KOPT-K1 (cell line): ENCODE data around the gene BATF3.
"Not testable (repeated sequence)": the region's sequence is repeated elsewhere in the genome, so short reads cannot be mapped to it uniquely, and the experiment has no call there.

Experiments
- H3K27ac ChIP-seq: fragments of 200-600 bp; sonication (generic); 2 replicates; pipeline ENCODE4 v1.5.1; 2016; ENCODE audit warnings: antibody characterized with exemption, mild to moderate bottlenecking, low read depth, low read length; ENCODE audit not compliant: poor library complexity, severe bottlenecking
- H3K36me3 ChIP-seq: fragments of 200-600 bp; sonication (generic); 2 replicates; pipeline ENCODE4 v1.5.1; 2017; ENCODE audit warnings: antibody characterized with exemption, mild to moderate bottlenecking, low read length, moderate library complexity; ENCODE audit not compliant: insufficient read depth
- H3K9me3 ChIP-seq: fragments of 200-600 bp; sonication (generic); 2 replicates; pipeline ENCODE4 v1.5.1; 2017; ENCODE audit warnings: antibody characterized with exemption, low read length, mild to moderate bottlenecking; ENCODE audit not compliant: insufficient read depth, poor library complexity, severe bottlenecking

BATF3 gene

GRCh38 chr1:212666116-212666775, 33.4 kb downstream of the BATF3 start:
- no peaks in the 10 kb centered on the region for H3K9me3 ChIP-seq
- peak overlapping the region; percentile 43 for H3K27ac ChIP-seq
- H3K36me3 ChIP-seq = no peaks in the 10 kb centered on the region

- H3K9me3 ChIP-seq = no peaks in the 10 kb centered on the region
- H3K36me3 ChIP-seq = no peaks in the 10 kb centered on the region
- peak overlapping the region; percentile 66 for H3K27ac ChIP-seq
Observed at GRCh38 chr1:212665241-212666115, 34.2 kb downstream of the BATF3 start.

- H3K36me3 ChIP-seq = no peaks in the 10 kb centered on the region
- peak overlapping the region; percentile 66 for H3K27ac ChIP-seq
- no peaks in the 10 kb centered on the region for H3K9me3 ChIP-seq
Observed at GRCh38 chr1:212664409-212665199, 35.0 kb downstream of the BATF3 start.

- not testable (repeated sequence) for H3K36me3 ChIP-seq, H3K27ac ChIP-seq, H3K9me3 ChIP-seq
Observed at GRCh38 chr1:212658250-212658649, 41.4 kb downstream of the BATF3 start.

GRCh38 chr1:212656730-212657129, 42.9 kb downstream of the BATF3 start:
- no peaks in the 10 kb centered on the region for H3K9me3 ChIP-seq
- no peak overlapping the region for H3K27ac ChIP-seq
- H3K36me3 ChIP-seq = no peaks in the 10 kb centered on the region

GRCh38 chr1:212655668-212656440, 43.8 kb downstream of the BATF3 start:
- Histone ChIP-seq H3K36me3 (no peaks in the 10 kb centered on the region), H3K27ac (no peak overlapping the region)

GRCh38 chr1:212652609-212653008, 47.0 kb downstream of the BATF3 start:
- H3K27ac ChIP-seq = no peak overlapping the region
- H3K36me3 ChIP-seq = no peaks in the 10 kb centered on the region
- no peaks in the 10 kb centered on the region for H3K9me3 ChIP-seq

More at GRCh38 chr1:212655668-212656440, 43.8 kb downstream of the BATF3 start:
- no peaks in the 10 kb centered on the region for H3K9me3 ChIP-seq

- Histone ChIP-seq H3K36me3 (no peaks in the 10 kb centered on the region), H3K9me3 (no peaks in the 10 kb centered on the region), H3K27ac (no peak overlapping the region)
Observed at GRCh38 chr1:212651977-212652376, 47.7 kb downstream of the BATF3 start.

GRCh38 chr1:212651521-212651920, 48.1 kb downstream of the BATF3 start:
- H3K36me3 ChIP-seq = no peaks in the 10 kb centered on the region
- no peaks in the 10 kb centered on the region for H3K9me3 ChIP-seq
- no peak overlapping the region for H3K27ac ChIP-seq

GRCh38 chr1:212650228-212650627, 49.4 kb downstream of the BATF3 start:
- Histone ChIP-seq H3K9me3 (no peaks in the 10 kb centered on the region), H3K27ac (no peak overlapping the region), H3K36me3 (no peaks in the 10 kb centered on the region)

GRCh38 chr1:212649020-212649419, 50.6 kb downstream of the BATF3 start:
- Histone ChIP-seq H3K36me3 (no peaks in the 10 kb centered on the region), H3K9me3 (no peaks in the 10 kb centered on the region)

GRCh38 chr1:212648431-212648830, 51.2 kb downstream of the BATF3 start:
- Histone ChIP-seq H3K27ac (no peak overlapping the region), H3K9me3 (no peaks in the 10 kb centered on the region), H3K36me3 (no peaks in the 10 kb centered on the region)

More at GRCh38 chr1:212649020-212649419, 50.6 kb downstream of the BATF3 start:
- H3K27ac ChIP-seq = no peak overlapping the region

- Histone ChIP-seq H3K9me3 (no peaks in the 10 kb centered on the region), H3K27ac (no peak overlapping the region), H3K36me3 (no peaks in the 10 kb centered on the region)
Observed at GRCh38 chr1:212647004-212647403, 52.6 kb downstream of the BATF3 start.

GRCh38 chr1:212646588-212646987, 53.1 kb downstream of the BATF3 start:
- H3K27ac ChIP-seq = no peak overlapping the region
- no peaks in the 10 kb centered on the region for H3K9me3 ChIP-seq
- H3K36me3 ChIP-seq = no peaks in the 10 kb centered on the region
